Stimulated activated naive CD8-positive, alpha-beta T cell treated with anti-CD3 and anti-CD28 coated beads, Interleukin-15, amount 100 ng/mL, for 72 hours (primary cell): ENCODE results near the gene ERICH2.
"Not testable (repeated sequence)": the region's sequence is repeated elsewhere in the genome, so short reads cannot be mapped to it uniquely, and the experiment has no call there.

Source experiments
- ATAC-seq: fragments of 150-1000 bp; cut with Tn5 transposase; 2 replicates; pipeline ENCODE4 v1.10.0; 2021; ENCODE audit warnings: mild to moderate bottlenecking, moderate library complexity
- DNase-seq, 2 donors: peaks; one replicate each; pipeline ENCODE4 v3.0.0; 2021 to 2022
- H3K27ac Mint-ChIP-seq, 2 donors: one replicate each; pipeline ENCODE4 v1.8.0; 2022; ENCODE audit warnings: mild to moderate bottlenecking in 2 of 2, mixed read lengths in 2 of 2, moderate library complexity in 2 of 2
- H3K27me3 Mint-ChIP-seq: one replicate; pipeline ENCODE4 v1.8.0; 2022; ENCODE audit warnings: mixed read lengths
- H3K4me1 Mint-ChIP-seq: one replicate; pipeline ENCODE4 v1.8.0; 2022; ENCODE audit warnings: mild to moderate bottlenecking, mixed read lengths
- H3K4me3 Mint-ChIP-seq, 2 donors: one replicate each; pipeline ENCODE4 v1.8.0; 2022; ENCODE audit warnings: mild to moderate bottlenecking in 2 of 2, mixed read lengths in 2 of 2, moderate library complexity in 1 of 2
- H3K9me3 Mint-ChIP-seq, 2 donors: one replicate each; pipeline ENCODE4 v1.8.0; 2022; ENCODE audit warnings: mixed read lengths in 2 of 2

ERICH2 gene

GRCh38 chr2:170743530-170744239, 26.5 kb upstream of the ERICH2 start:
- ATAC-seq = no peak
- no peak overlapping the region for H3K27ac Mint-ChIP-seq
- peaks cover 21% of the 10 kb centered on the region for H3K27me3 Mint-ChIP-seq
- H3K9me3 Mint-ChIP-seq = no peaks in the 10 kb centered on the region
- no peak overlapping the region for H3K4me3 Mint-ChIP-seq
- no peaks in the 10 kb centered on the region for H3K4me1 Mint-ChIP-seq
- no peak for DNase-seq

GRCh38 chr2:170744248-170745002, 25.8 kb upstream of the ERICH2 start:
- ATAC-seq (no peak), DNase-seq (no peak)
- H3K27me3 Mint-ChIP-seq = peaks cover 27% of the 10 kb centered on the region
- H3K27ac Mint-ChIP-seq = no peak overlapping the region
- H3K9me3 Mint-ChIP-seq = no peaks in the 10 kb centered on the region
- no peak overlapping the region for H3K4me3 Mint-ChIP-seq
- no peaks in the 10 kb centered on the region for H3K4me1 Mint-ChIP-seq

- Mint-ChIP-seq H3K27ac (no peak overlapping the region), H3K4me3 (no peak overlapping the region), H3K4me1 (no peaks in the 10 kb centered on the region), H3K27me3 (peaks cover 33% of the 10 kb centered on the region), H3K9me3 (no peaks in the 10 kb centered on the region)
- DNase-seq = no peak
- no peak for ATAC-seq
Measured at GRCh38 chr2:170745305-170745704, 24.9 kb upstream of the ERICH2 start.

GRCh38 chr2:170747921-170748320, 22.3 kb upstream of the ERICH2 start:
- Mint-ChIP-seq H3K4me1 (no peaks in the 10 kb centered on the region), H3K27ac (no peak overlapping the region), H3K27me3 (peaks cover 43% of the 10 kb centered on the region), H3K9me3 (no peaks in the 10 kb centered on the region), H3K4me3 (no peak overlapping the region)
- DNase-seq (no peak), ATAC-seq (no peak)

GRCh38 chr2:170751555-170751954, 18.6 kb upstream of the ERICH2 start:
- peaks cover 33% of the 10 kb centered on the region for H3K27me3 Mint-ChIP-seq
- ATAC-seq = peak; percentile 66
- not testable (repeated sequence) for H3K4me1 Mint-ChIP-seq

GRCh38 chr2:170761572-170761971, 8.6 kb upstream of the ERICH2 start:
- no peak overlapping the region for H3K4me3 Mint-ChIP-seq

More at GRCh38 chr2:170751555-170751954, 18.6 kb upstream of the ERICH2 start:
- H3K9me3 Mint-ChIP-seq, DNase-seq, H3K4me3 Mint-ChIP-seq, H3K27ac Mint-ChIP-seq: not testable (repeated sequence)

GRCh38 chr2:170762760-170763159, 7.4 kb upstream of the ERICH2 start:
- H3K4me3 Mint-ChIP-seq = no peak overlapping the region
- no peak overlapping the region for H3K27ac Mint-ChIP-seq
- no peak for ATAC-seq

More at GRCh38 chr2:170761572-170761971, 8.6 kb upstream of the ERICH2 start:
- Mint-ChIP-seq H3K27ac (no peak overlapping the region), H3K27me3 (peaks cover 9% of the 10 kb centered on the region), H3K9me3 (no peaks in the 10 kb centered on the region), H3K4me1 (peaks cover 5% of the 10 kb centered on the region)
- no peak for ATAC-seq
- DNase-seq = no peak

GRCh38 chr2:170763232-170763631, 6.9 kb upstream of the ERICH2 start:
- H3K27ac Mint-ChIP-seq = no peak overlapping the region
- DNase-seq (no peak), ATAC-seq (no peak)
- H3K4me1 Mint-ChIP-seq = peaks cover 5% of the 10 kb centered on the region
- H3K9me3 Mint-ChIP-seq = no peaks in the 10 kb centered on the region
- peaks cover 9% of the 10 kb centered on the region for H3K27me3 Mint-ChIP-seq
- no peak overlapping the region for H3K4me3 Mint-ChIP-seq

More at GRCh38 chr2:170762760-170763159, 7.4 kb upstream of the ERICH2 start:
- no peaks in the 10 kb centered on the region for H3K9me3 Mint-ChIP-seq
- H3K27me3 Mint-ChIP-seq = peaks cover 9% of the 10 kb centered on the region
- no peak for DNase-seq
- H3K4me1 Mint-ChIP-seq = peaks cover 5% of the 10 kb centered on the region

- no peak overlapping the region for H3K27ac Mint-ChIP-seq
- H3K27me3 Mint-ChIP-seq = peaks cover 9% of the 10 kb centered on the region
- ATAC-seq = no peak
- no peaks in the 10 kb centered on the region for H3K9me3 Mint-ChIP-seq
- DNase-seq = no peak
- no peak overlapping the region for H3K4me3 Mint-ChIP-seq
- peaks cover 5% of the 10 kb centered on the region for H3K4me1 Mint-ChIP-seq
Measured at GRCh38 chr2:170764880-170765261, 5.3 kb upstream of the ERICH2 start.

- H3K9me3 Mint-ChIP-seq = no peaks in the 10 kb centered on the region
- H3K4me3 Mint-ChIP-seq = no peak overlapping the region
- H3K27ac Mint-ChIP-seq = no peak overlapping the region
- peaks cover 17% of the 10 kb centered on the region for H3K27me3 Mint-ChIP-seq
- no peak for ATAC-seq
- peaks cover 10% of the 10 kb centered on the region for H3K4me1 Mint-ChIP-seq
- no peak for DNase-seq
Measured at GRCh38 chr2:170766693-170767092, 3.5 kb upstream of the ERICH2 start.

GRCh38 chr2:170770606-170771420, 635 bp downstream of the ERICH2 start:
- peaks cover 32% of the 10 kb centered on the region for H3K27me3 Mint-ChIP-seq
- peaks cover 8% of the 10 kb centered on the region for H3K4me1 Mint-ChIP-seq
- DNase-seq (peak; percentile 70 to 75), ATAC-seq (peak; percentile 91)
- no peaks in the 10 kb centered on the region for H3K9me3 Mint-ChIP-seq
- peak overlapping the region; percentile 86 to 96 for H3K4me3 Mint-ChIP-seq
- peak overlapping the region; percentile 96 to 97 for H3K27ac Mint-ChIP-seq

- Mint-ChIP-seq H3K9me3 (no peaks in the 10 kb centered on the region), H3K4me1 (peaks cover 8% of the 10 kb centered on the region), H3K27me3 (peaks cover 32% of the 10 kb centered on the region), H3K27ac (peak overlapping the region; percentile 96 to 97), H3K4me3 (peak overlapping the region; percentile 81 to 86)
- DNase-seq (no peak), ATAC-seq (no peak)
Measured at GRCh38 chr2:170771421-170771937, 1.3 kb downstream of the ERICH2 start.

GRCh38 chr2:170772295-170772694, 2.1 kb downstream of the ERICH2 start:
- no peaks in the 10 kb centered on the region for H3K9me3 Mint-ChIP-seq
- H3K4me1 Mint-ChIP-seq = peaks cover 8% of the 10 kb centered on the region
- H3K4me3 Mint-ChIP-seq = peak overlapping the region; percentile 18 to 34
- H3K27ac Mint-ChIP-seq = no peak overlapping the region
- DNase-seq = no peak
- ATAC-seq = no peak
- H3K27me3 Mint-ChIP-seq = peaks cover 32% of the 10 kb centered on the region

- Mint-ChIP-seq H3K4me3 (no peak overlapping the region), H3K4me1 (peaks cover 8% of the 10 kb centered on the region), H3K9me3 (no peaks in the 10 kb centered on the region), H3K27ac (no peak overlapping the region), H3K27me3 (peaks cover 32% of the 10 kb centered on the region)
- no peak for ATAC-seq
- DNase-seq = no peak
Measured at GRCh38 chr2:170774074-170774473, 3.9 kb downstream of the ERICH2 start.

- Mint-ChIP-seq H3K27ac (no peak overlapping the region), H3K4me1 (no peaks in the 10 kb centered on the region), H3K9me3 (no peaks in the 10 kb centered on the region), H3K27me3 (peaks cover 3% of the 10 kb centered on the region), H3K4me3 (no peak overlapping the region)
- ATAC-seq = no peak
- no peak for DNase-seq
Measured at GRCh38 chr2:170778900-170779299, 8.7 kb downstream of the ERICH2 start.
